ENCODE measurements around the gene PROSER3.

PROSER3 gene

DNA sequence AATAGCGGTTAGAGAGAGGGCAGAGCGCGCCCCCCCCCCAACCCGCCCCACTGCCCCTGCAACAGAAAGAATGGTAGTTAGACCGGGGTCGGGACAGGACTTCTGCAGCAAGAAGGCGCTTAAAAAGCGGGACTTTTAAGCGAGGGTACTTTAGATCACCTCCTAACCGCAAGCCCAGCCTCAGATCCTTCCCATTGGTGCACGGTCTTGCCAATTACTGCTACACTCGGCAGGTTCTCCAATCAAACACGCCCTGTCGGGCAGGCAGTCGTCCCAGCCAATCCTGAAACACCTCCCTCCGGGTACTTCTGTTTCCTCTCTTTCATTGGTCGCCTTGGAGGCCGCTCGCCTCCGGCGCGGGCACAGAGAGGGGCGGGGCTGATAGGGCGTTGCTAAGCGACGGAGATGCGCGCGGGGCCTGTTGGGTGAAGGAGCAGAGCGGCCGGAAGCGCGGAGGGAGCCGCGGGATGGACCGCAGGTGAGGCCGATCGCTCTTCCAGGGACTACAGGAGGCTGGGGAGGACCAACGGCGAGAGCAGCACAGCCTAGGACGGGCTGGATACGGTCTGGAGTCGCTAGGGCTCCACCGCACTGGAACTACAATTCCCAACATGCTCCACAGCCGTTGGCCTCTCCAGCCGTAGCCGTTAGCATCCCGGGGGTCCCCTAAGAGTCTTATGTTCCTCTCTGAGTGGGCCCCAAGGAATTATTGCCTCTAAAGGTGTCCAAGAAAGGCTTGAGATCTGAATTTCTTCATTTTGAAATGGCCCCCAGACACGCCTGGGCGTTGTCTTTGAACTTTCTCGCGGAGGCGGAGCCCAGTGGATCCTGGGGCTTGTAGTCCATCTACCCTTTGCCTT is at the start of gene PROSER3:
PROSER3 (plus strand) TSS at position 428 of the 860 bp plus-strand sequence; CDS start at position 468, 40 bp downstream.
- peak; percentile 100 for DNase-seq (ENCODE audit: low spot score)

GRCh38 chr19:35708391-35708790 is 49.6 kb upstream of the PROSER3 start:
- no peak for DNase-seq (ENCODE audit: low spot score)

GRCh38 chr19:35710784-35711723 is 46.9 kb upstream of the PROSER3 start:
- peak; percentile 71 for DNase-seq (ENCODE audit: low spot score)

- DNase-seq (ENCODE audit: low spot score): peak; percentile 74
Observed at GRCh38 chr19:35712567-35713505, 45.1 kb upstream of the PROSER3 start.

DNA sequence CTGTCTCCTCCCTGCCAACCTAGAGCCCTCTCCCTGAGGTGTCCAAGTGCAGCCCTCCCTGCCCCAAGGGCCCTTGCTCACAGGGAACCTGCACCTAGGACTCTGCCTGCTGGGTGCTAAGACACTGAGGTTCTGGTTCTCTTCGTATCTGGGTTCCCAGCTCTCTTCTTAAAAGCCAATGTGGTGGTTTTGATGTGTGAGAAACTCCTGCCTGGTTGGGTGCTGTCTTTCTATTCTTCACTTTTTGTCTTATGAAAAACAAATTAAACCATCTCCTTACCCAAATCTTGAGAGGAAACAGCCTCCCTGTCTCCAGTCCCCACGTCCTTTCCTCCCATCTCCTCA is 44.5 kb upstream of the PROSER3 start:
- no peak for DNase-seq (ENCODE audit: low spot score)

- DNase-seq (ENCODE audit: low spot score): no peak
Observed at GRCh38 chr19:35713904-35714495, 44.0 kb upstream of the PROSER3 start.

- no peak for DNase-seq (ENCODE audit: low spot score)
Observed at GRCh38 chr19:35714601-35715354, 43.2 kb upstream of the PROSER3 start.

DNA sequence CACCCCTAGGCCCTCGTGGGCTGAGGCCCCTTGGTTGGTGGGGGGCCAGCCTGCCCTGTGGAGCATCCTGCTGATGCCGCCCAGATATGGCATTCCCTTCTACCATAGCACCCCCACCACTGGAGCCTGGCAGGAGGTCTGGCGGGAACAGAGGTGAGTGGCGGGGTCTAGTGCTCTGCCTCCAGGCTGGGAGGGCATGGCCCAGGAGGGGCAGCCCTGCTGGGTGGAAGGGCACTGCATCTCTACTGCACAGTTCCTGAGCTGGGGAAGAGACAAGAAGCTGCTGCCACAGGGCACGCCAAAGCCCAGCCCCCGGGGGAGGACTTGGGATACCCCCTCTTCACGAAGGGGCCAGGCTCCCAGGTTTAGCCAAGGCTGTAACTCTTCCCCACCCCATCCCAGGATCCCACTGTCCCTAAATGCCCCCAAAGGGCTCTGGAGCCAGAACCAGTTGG is 42.6 kb upstream of the PROSER3 start:
- DNase-seq (ENCODE audit: low spot score): no peak

GRCh38 chr19:35715981-35716800 is 41.8 kb upstream of the PROSER3 start:
- DNase-seq (ENCODE audit: low spot score): no peak

GRCh38 chr19:35716801-35717664 is 40.9 kb upstream of the PROSER3 start:
- DNase-seq (ENCODE audit: low spot score): peak; percentile 98

DNA sequence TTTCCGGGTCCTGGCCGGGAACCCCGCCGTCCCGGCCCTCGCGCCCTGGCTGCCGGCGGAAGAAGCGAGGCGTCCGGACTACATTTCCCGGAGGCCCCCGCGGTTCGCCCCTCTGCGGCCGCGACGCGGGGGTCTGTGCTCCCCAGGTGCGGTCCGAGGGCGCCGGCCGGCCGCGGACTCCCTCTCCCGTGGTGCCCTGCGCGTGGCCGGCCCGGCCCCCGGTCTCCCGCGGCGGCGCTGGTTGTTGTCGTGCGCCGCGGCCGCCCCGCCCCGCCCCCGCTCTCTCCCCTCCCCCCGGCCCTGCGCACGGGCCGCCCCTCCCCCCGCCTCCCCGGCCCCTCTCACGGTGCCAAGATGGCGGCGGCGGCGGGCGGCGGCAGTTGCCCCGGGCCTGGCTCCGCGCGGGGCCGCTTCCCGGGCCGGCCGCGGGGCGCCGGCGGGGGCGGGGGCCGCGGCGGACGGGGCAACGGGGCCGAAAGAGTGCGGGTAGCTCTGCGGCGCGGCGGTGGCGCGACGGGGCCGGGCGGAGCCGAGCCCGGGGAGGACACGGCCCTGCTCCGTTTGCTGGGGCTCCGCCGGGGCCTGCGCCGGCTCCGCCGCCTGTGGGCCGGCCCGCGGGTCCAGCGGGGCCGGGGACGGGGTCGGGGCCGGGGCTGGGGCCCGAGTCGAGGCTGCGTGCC is 40.2 kb upstream of the PROSER3 start, which contains the start of gene KMT2B:
KMT2B (plus strand) TSS at position 339 of the 680 bp plus-strand sequence; CDS start at position 355, 16 bp downstream.
- no peak for DNase-seq (ENCODE audit: low spot score)

DNA sequence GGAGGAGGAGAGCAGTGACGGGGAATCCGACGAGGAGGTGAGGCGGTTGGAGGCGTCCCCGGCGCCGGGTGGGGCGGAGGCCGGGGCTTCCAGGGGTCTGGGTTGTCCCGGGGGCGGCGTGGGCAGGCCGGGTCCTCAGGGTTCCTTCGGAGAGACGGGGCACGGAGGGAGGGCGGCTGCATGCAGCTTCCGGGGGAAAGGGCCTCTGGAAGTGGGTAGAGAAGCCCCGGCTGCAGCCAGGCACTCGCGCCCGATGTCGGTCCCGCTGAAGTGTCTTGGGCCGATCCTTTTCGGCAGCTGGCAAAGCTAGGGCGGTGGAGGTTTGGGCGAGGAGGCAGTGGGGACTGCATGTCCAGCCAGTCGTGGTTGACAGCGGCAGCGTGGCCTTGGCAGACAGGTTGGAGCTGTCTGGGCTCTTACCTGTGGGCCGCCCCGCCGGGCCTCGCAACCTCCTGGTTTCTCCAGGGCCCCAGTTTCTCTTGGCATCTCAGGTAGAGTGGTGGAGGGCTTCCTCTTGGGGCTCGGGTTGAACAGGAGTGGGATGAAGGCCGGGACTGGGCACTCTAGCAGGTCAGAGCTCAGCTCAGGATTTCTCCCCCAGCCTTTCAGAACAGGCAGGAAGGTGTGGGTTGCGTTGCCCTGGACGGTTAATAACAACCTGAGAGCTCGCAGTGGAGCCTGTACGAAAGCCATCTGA is 39.5 kb upstream of the PROSER3 start:
- DNase-seq (ENCODE audit: low spot score): peak; percentile 19

DNA sequence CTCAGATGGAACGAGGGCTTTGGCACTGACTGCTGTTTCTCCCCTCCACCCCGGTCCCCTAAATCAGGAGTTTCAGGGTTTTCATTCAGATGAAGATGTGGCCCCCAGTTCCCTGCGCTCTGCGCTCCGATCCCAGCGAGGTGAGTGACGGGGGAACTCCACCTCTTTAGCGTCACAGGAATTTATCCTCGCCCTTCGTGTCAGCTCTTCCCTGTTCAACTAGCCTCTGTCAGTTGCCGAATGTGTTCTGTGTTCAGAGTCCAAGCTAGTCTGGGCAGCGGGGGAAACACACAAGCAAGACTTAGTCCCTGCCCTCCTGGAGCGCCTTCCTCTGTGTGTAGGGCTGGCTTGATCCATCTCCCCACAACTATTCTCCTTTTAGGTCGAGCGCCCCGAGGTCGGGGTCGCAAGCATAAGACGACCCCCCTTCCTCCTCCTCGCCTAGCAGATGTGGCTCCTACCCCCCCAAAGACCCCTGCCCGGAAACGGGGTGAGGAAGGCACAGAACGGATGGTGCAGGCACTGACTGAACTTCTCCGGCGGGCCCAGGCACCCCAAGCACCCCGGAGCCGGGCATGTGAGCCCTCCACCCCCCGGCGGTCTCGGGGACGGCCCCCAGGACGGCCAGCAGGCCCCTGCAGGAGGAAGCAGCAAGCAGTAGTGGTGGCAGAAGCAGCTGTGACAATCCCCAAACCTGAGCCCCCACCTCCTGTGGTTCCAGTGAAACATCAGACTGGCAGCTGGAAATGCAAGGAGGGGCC is 38.4 kb upstream of the PROSER3 start:
- DNase-seq (ENCODE audit: low spot score): no peak

DNA sequence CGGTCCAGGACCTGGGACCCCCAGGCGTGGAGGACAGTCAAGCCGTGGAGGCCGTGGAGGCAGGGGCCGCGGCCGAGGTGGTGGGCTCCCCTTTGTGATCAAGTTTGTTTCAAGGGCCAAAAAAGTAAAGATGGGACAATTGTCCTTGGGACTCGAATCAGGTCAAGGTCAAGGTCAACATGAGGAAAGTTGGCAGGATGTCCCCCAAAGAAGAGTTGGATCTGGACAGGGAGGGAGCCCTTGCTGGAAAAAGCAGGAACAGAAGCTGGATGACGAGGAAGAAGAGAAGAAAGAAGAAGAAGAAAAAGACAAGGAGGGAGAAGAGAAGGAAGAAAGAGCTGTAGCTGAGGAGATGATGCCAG is 37.8 kb upstream of the PROSER3 start:
- DNase-seq (ENCODE audit: low spot score): no peak

- no peak for DNase-seq (ENCODE audit: low spot score)
Observed at GRCh38 chr19:35720648-35721047, 37.3 kb upstream of the PROSER3 start.

DNA sequence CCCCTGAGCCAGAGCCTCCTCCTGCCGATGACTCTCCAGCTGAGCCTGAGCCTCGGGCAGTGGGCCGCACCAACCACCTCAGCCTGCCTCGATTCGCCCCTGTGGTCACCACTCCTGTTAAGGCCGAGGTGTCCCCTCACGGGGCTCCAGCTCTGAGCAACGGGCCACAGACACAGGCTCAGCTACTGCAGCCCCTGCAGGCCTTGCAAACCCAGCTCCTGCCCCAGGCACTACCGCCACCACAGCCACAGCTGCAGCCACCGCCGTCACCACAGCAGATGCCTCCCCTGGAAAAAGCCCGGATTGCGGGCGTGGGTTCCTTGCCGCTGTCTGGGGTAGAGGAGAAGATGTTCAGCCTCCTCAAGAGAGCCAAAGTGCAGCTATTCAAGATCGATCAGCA is 36.6 kb upstream of the PROSER3 start:
- no peak for DNase-seq (ENCODE audit: low spot score)

DNA sequence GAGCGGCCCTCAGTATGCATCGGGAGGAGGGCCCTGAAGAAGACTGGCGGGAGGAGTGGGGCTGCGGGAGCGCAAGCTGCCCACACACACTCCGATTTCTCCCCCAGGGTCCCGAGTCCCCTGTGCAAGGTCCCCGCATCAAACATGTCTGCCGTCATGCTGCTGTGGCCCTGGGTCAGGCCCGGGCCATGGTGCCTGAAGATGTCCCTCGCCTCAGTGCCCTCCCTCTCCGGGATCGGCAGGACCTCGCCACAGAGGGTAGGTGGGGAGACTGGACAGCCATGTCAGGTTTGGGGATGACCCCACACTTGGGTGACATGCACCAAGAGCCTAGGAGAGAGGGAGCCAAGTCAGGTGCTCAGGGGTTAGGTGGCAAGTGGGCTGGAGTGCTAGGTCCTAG is 35.5 kb upstream of the PROSER3 start:
- DNase-seq (ENCODE audit: low spot score): no peak
